GM12878 (cell line): Measurements from ENCODE around the gene CREBRF.

Experiments
- ASH2L ChIP-seq: fragments of 300-600, 200-600 bp; sonication (generic); IDR thresholded peaks from 2 replicates; pipeline ENCODE4 v1.6.1; 2017; ENCODE audit warnings: low read depth, mild to moderate bottlenecking, borderline replicate concordance
- CTCF ChIP-seq, 3 experiments: IDR thresholded peaks in 2 of 3; conservative IDR thresholded peaks in 1 of 3; 2 replicates each; pipeline ENCODE4 v1.5.1; 2011; ENCODE audit warnings: low read depth in 3 of 3, low read length in 3 of 3, mild to moderate bottlenecking in 3 of 3, control low read depth in 2 of 3, moderate library complexity in 2 of 3, inconsistent platforms in 1 of 3, mixed read lengths in 1 of 3; ENCODE audit not compliant: control insufficient read depth in 2 of 3, insufficient read depth in 1 of 3; ENCODE audit errors: extremely low read depth in 1 of 3
- MTA3 ChIP-seq: IDR thresholded peaks from 2 replicates; pipeline ENCODE4 v1.6.1; 2012; ENCODE audit warnings: low read length, inconsistent platforms, borderline replicate concordance

GRCh38 chr5:173033923-173034322 lies 22.2 kb upstream of the CREBRF start:
- TF ChIP-seq CTCF (IDR thresholded peaks at IDR 0.05 in 2 of 3, conservative IDR thresholded peaks at IDR 0.05 in 1 of 3; ENCODE audit: control insufficient read depth in 2 of 3, extremely low read depth in 1 of 3, insufficient read depth in 1 of 3, low read depth in 3 of 3, low read length in 3 of 3) (no peak), MTA3 (no peak), ASH2L (no peak)
